ENCODE data around the gene LMO3.
"Not testable (repeated sequence)": the region's sequence is repeated elsewhere in the genome, so short reads cannot be mapped to it uniquely, and the experiment has no call there.

Gene LMO3

GRCh38 chr12:16545836-16546235 is 60.1 kb downstream of the LMO3 start:
- no peaks in the 10 kb centered on the region for H3K9me2 ChIP-seq (replicated peaks; ENCODE audit: insufficient read depth, low read length)

GRCh38 chr12:16542586-16542985 is 63.4 kb downstream of the LMO3 start:
- Histone ChIP-seq H3K9ac (ENCODE audit: low read length) (no peak overlapping the region), H3K79me2 (ENCODE audit: low read length) (no peaks in the 10 kb centered on the region), H3F3A (ENCODE audit: insufficient read depth, low read length) (no peaks in the 10 kb centered on the region), H2AFZ (ENCODE audit: low read length) (no peak overlapping the region), H4K20me1 (ENCODE audit: insufficient read depth, low read length) (no peaks in the 10 kb centered on the region), H3K27ac (ENCODE audit: low read length) (no peak overlapping the region), H3K9me2 (replicated peaks; ENCODE audit: insufficient read depth, low read length) (no peaks in the 10 kb centered on the region), H3K9me3 (replicated peaks; ENCODE audit: insufficient read depth, low read length) (no peaks in the 10 kb centered on the region), H3K27me3 (replicated peaks; ENCODE audit: insufficient read depth, low read length) (no peaks in the 10 kb centered on the region), H3K36me3 (replicated peaks; ENCODE audit: insufficient read depth, low read length) (no peaks in the 10 kb centered on the region), H3K4me2 (ENCODE audit: low read depth, low read length) (no peak overlapping the region), H3K4me3 (ENCODE audit: low read length) (no peak overlapping the region), H3K4me1 (ENCODE audit: low read length) (no peaks in the 10 kb centered on the region)
- TF ChIP-seq CTCF (IDR thresholded peaks at IDR 0.05; ENCODE audit: low read length) (no peak), EZH2phosphoT487 (IDR thresholded peaks at IDR 0.05; ENCODE audit: low read length) (no peak), EZH2 (optimal IDR thresholded peaks at IDR 0.05; ENCODE audit: low read depth, low read length) (no peak)
- no peak for DNase-seq

More at GRCh38 chr12:16545836-16546235, 60.1 kb downstream of the LMO3 start:
- Histone ChIP-seq H4K20me1 (ENCODE audit: insufficient read depth, low read length) (no peaks in the 10 kb centered on the region), H3K27ac (ENCODE audit: low read length) (no peak overlapping the region), H3K9me3 (replicated peaks; ENCODE audit: insufficient read depth, low read length) (no peaks in the 10 kb centered on the region), H3K4me1 (ENCODE audit: low read length) (no peaks in the 10 kb centered on the region), H2AFZ (ENCODE audit: low read length) (no peak overlapping the region), H3K27me3 (replicated peaks; ENCODE audit: insufficient read depth, low read length) (no peaks in the 10 kb centered on the region), H3K9ac (ENCODE audit: low read length) (no peak overlapping the region), H3K4me2 (ENCODE audit: low read depth, low read length) (no peak overlapping the region), H3K36me3 (replicated peaks; ENCODE audit: insufficient read depth, low read length) (no peaks in the 10 kb centered on the region), H3K4me3 (ENCODE audit: low read length) (no peak overlapping the region), H3K79me2 (ENCODE audit: low read length) (no peaks in the 10 kb centered on the region), H3F3A (ENCODE audit: insufficient read depth, low read length) (no peaks in the 10 kb centered on the region)
- no peak for DNase-seq
- no peak for TF ChIP-seq EZH2phosphoT487 (IDR thresholded peaks at IDR 0.05; ENCODE audit: low read length)
- TF ChIP-seq CTCF (IDR thresholded peaks at IDR 0.05; ENCODE audit: low read length) = no peak
- TF ChIP-seq EZH2 (optimal IDR thresholded peaks at IDR 0.05; ENCODE audit: low read depth, low read length) = no peak

- H3K79me2 ChIP-seq (ENCODE audit: low read length); H3K27me3 ChIP-seq (replicated peaks; ENCODE audit: insufficient read depth, low read length); H2AFZ ChIP-seq (ENCODE audit: low read length); DNase-seq; H3K9me2 ChIP-seq (replicated peaks; ENCODE audit: insufficient read depth, low read length); H3K27ac ChIP-seq (ENCODE audit: low read length); H3K4me3 ChIP-seq (ENCODE audit: low read length); H3K9ac ChIP-seq (ENCODE audit: low read length); H3K36me3 ChIP-seq (replicated peaks; ENCODE audit: insufficient read depth, low read length); H3K9me3 ChIP-seq (replicated peaks; ENCODE audit: insufficient read depth, low read length); H3F3A ChIP-seq (ENCODE audit: insufficient read depth, low read length); H3K4me2 ChIP-seq (ENCODE audit: low read depth, low read length); H3K4me1 ChIP-seq (ENCODE audit: low read length); H4K20me1 ChIP-seq (ENCODE audit: insufficient read depth, low read length): not testable (repeated sequence)
Observed at GRCh38 chr12:16537652-16538051, 68.3 kb downstream of the LMO3 start.

GRCh38 chr12:16531621-16532020 is 74.3 kb downstream of the LMO3 start:
- H3K27ac ChIP-seq (ENCODE audit: low read length) = no peak overlapping the region
- H3K36me3 ChIP-seq (replicated peaks; ENCODE audit: insufficient read depth, low read length) = no peaks in the 10 kb centered on the region
- H2AFZ ChIP-seq (ENCODE audit: low read length) = no peak overlapping the region
- no peaks in the 10 kb centered on the region for H3K4me1 ChIP-seq (ENCODE audit: low read length)
- H3K4me3 ChIP-seq (ENCODE audit: low read length) = no peak overlapping the region
- H4K20me1 ChIP-seq (ENCODE audit: insufficient read depth, low read length) = no peaks in the 10 kb centered on the region
- no peak for DNase-seq
- no peaks in the 10 kb centered on the region for H3K27me3 ChIP-seq (replicated peaks; ENCODE audit: insufficient read depth, low read length)
- no peaks in the 10 kb centered on the region for H3F3A ChIP-seq (ENCODE audit: insufficient read depth, low read length)
- no peaks in the 10 kb centered on the region for H3K9me2 ChIP-seq (replicated peaks; ENCODE audit: insufficient read depth, low read length)
- H3K9me3 ChIP-seq (replicated peaks; ENCODE audit: insufficient read depth, low read length) = no peaks in the 10 kb centered on the region; the same call in 1 of the 2 replicates
- no peak for TF ChIP-seq EZH2phosphoT487 (IDR thresholded peaks at IDR 0.05; ENCODE audit: low read length)
- no peak for TF ChIP-seq EZH2 (optimal IDR thresholded peaks at IDR 0.05; ENCODE audit: low read depth, low read length)
- TF ChIP-seq CTCF (IDR thresholded peaks at IDR 0.05; ENCODE audit: low read length) = no peak
- H3K9ac ChIP-seq (ENCODE audit: low read length) = no peak overlapping the region
- H3K79me2 ChIP-seq (ENCODE audit: low read length) = no peaks in the 10 kb centered on the region
- H3K4me2 ChIP-seq (ENCODE audit: low read depth, low read length) = no peak overlapping the region

Measured in MM.1S (cell line).